T-cell (primary cell): ENCODE results near the gene IQCH. TPM values are rescaled to one million over a fixed set of nuclear protein-coding genes. Genes with fewer than 3 reads are reported as not detected.

Source experiments
- ATAC-seq, 4 experiments: fragments of 200-7000 bp in 3 of 4; fragments of 150-1000 bp in 1 of 4; cut with Tn5 transposase; replicated peaks in 1 of 4; 1 replicate in 3 of 4; 2 replicates in 1 of 4; pipeline ENCODE4 v1.10.0; 2021; ENCODE audit warnings: moderate library complexity in 3 of 4, mild to moderate bottlenecking in 2 of 4, moderate number of reproducible peaks in 1 of 4
- CTCF ChIA-PET, 2 donors: fragments of 300-600 bp; sonication (Branson Sonifier 250); formaldehyde crosslinking; loops; one replicate each; lab custom pipeline; 2022; ENCODE audit warnings: antibody characterized with exemption in 2 of 2; lab: Charles Lee
- POLR2A ChIA-PET, 2 donors: fragments of 300-600 bp; sonication (Branson Sonifier 250); formaldehyde crosslinking; loops; one replicate each; lab custom pipeline; 2022; ENCODE audit warnings: antibody characterized with exemption in 2 of 2; lab: Charles Lee
- DNase-seq, 35 experiments: peaks; one replicate each; pipeline versions ENCODE4 v3.0.0 to v3.0.0-alpha.2; 2013 to 2023
- H3K27ac ChIP-seq: one replicate; pipeline ENCODE4 v1.5.1; 2013; ENCODE audit warnings: low read length
- H3K27me3 ChIP-seq, 2 experiments: replicated peaks in 1 of 2; 1 replicate in 1 of 2; 2 replicates in 1 of 2; pipeline versions ENCODE4 v1.6.1 to v1.7.0; 2013; ENCODE audit warnings: low read length in 1 of 2, mixed read lengths in 1 of 2; ENCODE audit not compliant: control insufficient read depth in 2 of 2, insufficient read depth in 2 of 2; ENCODE audit errors: extremely low read depth in 1 of 2
- H3K36me3 ChIP-seq, 2 donors: 1 replicate in 1 of 2; 2 replicates in 1 of 2; pipeline versions ENCODE4 v1.6.1 to v1.7.0; 2013; ENCODE audit warnings: low read length in 1 of 2; ENCODE audit not compliant: control insufficient read depth in 2 of 2, insufficient read depth in 1 of 2; ENCODE audit errors: extremely low read depth in 1 of 2
- H3K4me1 ChIP-seq, 2 experiments: 1 replicate in 1 of 2; 2 replicates in 1 of 2; pipeline versions ENCODE4 v1.6.1 to v1.7.0; 2013; ENCODE audit warnings: low read length in 2 of 2, mixed read lengths in 1 of 2; ENCODE audit not compliant: insufficient read depth in 2 of 2, control insufficient read depth in 1 of 2; ENCODE audit errors: extremely low read depth in 1 of 2
- H3K4me3 ChIP-seq, 2 donors: 1 replicate in 1 of 2; 2 replicates in 1 of 2; pipeline versions ENCODE4 v1.5.1 to v1.7.0; 2013; ENCODE audit warnings: mild to moderate bottlenecking in 2 of 2, low read length in 1 of 2, moderate library complexity in 1 of 2; ENCODE audit not compliant: control insufficient read depth in 1 of 2; ENCODE audit errors: extremely low read depth in 1 of 2
- H3K9me3 ChIP-seq: 2 replicates; pipeline ENCODE4 v1.7.0; 2013
- H3K27ac Mint-ChIP-seq, 2 donors: one replicate each; pipeline ENCODE4 v1.8.0; 2020 to 2021; ENCODE audit warnings: mild to moderate bottlenecking in 2 of 2, mixed read lengths in 2 of 2
- H3K27me3 Mint-ChIP-seq, 2 donors: one replicate each; pipeline ENCODE4 v1.8.0; 2021 to 2022; ENCODE audit warnings: mixed read lengths in 2 of 2
- H3K36me3 Mint-ChIP-seq: one replicate; pipeline ENCODE4 v1.8.0; 2021; ENCODE audit warnings: mixed read lengths
- H3K4me1 Mint-ChIP-seq, 3 donors: one replicate each; pipeline ENCODE4 v1.8.0; 2020 to 2022; ENCODE audit warnings: mixed read lengths in 3 of 3, mild to moderate bottlenecking in 1 of 3
- H3K4me3 Mint-ChIP-seq, 3 donors: one replicate each; pipeline ENCODE4 v1.8.0; 2020 to 2022; ENCODE audit warnings: mild to moderate bottlenecking in 3 of 3, mixed read lengths in 3 of 3, moderate library complexity in 3 of 3
- H3K9me3 Mint-ChIP-seq, 3 donors: one replicate each; pipeline ENCODE4 v1.8.0; 2020 to 2022; ENCODE audit warnings: mixed read lengths in 3 of 3
- WGBS: methylation state at CpG from one replicate; pipeline ENCODE4 v1.1.5; 2013; ENCODE audit warnings: missing lambda C conversion rate; ENCODE audit not compliant: insufficient coverage; 5-methylcytosine and 5-hydroxymethylcytosine counted together
- total RNA-seq, 35 experiments: library from RNA in 6 of 35; stranded (reverse) in 6 of 35; fragments of 120-200 nt in 1 of 35; gene quantifications; one replicate each; pipeline versions ENCODE4 v1.2.1 to v1.2.4 and lab custom pipeline; 2013 to 2026

The IQCH gene
- total RNA-seq, 5 donors from 2014 or later (not counting 1 experiment from before 2014, with no cell fraction given), result 0.43 to 2.6 (median 1.3) TPM

GRCh38 chr15:67463488-67463887 is 208.9 kb downstream of the IQCH start:
- Mint-ChIP-seq H3K36me3 (peaks cover 6% of the 10 kb centered on the region), H3K9me3 (no peaks in the 10 kb centered on the region), H3K4me3 (no peak overlapping the region), H3K27ac (no peak overlapping the region), H3K4me1 (no peaks in the 10 kb centered on the region), H3K27me3 (no peaks in the 10 kb centered on the region)
- no peaks in the 10 kb centered on the region for H3K27me3 ChIP-seq
- no peaks in the 10 kb centered on the region for H3K4me1 ChIP-seq
- H3K9me3 ChIP-seq, result no peaks in the 10 kb centered on the region
- H3K36me3 ChIP-seq, result no peaks in the 10 kb centered on the region
- CTCF ChIA-PET, result no interaction called here
- H3K27ac ChIP-seq, result no peak overlapping the region
- no peak overlapping the region for H3K4me3 ChIP-seq
- POLR2A ChIA-PET, result no interaction called here
- ATAC-seq (no peak), DNase-seq (no peak)

DNA sequence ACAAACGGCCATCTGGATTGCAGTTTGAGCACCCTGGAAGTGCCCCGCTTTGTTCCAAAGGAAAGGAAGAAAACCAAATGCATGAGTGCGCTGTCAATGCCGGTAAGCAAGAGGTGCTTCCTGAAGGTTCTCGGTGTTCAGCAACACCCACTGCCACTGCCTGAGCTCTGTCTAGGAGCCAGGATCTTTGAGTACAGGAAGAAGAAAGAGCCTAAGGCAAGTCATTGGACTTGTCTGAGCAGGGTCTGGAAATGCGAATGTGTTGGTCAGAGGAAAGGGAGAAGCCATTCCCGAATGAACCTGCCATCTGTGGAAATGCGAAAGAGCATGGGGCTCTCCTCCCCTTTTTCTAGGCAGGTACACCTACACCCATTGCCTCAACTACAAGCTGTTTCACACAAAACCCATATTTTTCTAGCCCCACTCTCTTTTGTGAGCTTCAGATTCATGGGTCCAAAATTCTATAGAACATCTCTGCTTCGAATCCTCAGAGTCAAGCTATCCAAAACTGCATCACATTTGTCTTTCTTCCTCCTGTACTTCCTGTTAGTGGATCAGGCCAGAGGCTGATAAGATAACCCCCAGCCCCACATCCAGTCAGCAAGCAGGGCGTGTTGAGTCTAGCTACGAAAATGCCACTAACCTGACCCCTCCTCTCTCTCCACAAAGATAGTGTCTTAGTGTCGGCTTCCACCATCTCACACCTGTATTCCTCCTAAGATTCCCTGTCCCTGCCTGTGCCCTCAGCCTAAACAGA is 210.8 kb downstream of the IQCH start:
- ATAC-seq, result no peak
- Mint-ChIP-seq H3K27me3 (no peaks in the 10 kb centered on the region), H3K9me3 (no peaks in the 10 kb centered on the region), H3K27ac (no peak overlapping the region), H3K4me1 (no peaks in the 10 kb centered on the region), H3K36me3 (no peaks in the 10 kb centered on the region), H3K4me3 (no peak overlapping the region)
- no peak for DNase-seq
- 87% methylated on average over 9 of the region's 12 CpGs for WGBS
- H3K27me3 ChIP-seq, result no peaks in the 10 kb centered on the region
- no peaks in the 10 kb centered on the region for H3K9me3 ChIP-seq
- ChIA-PET CTCF (no interaction called here), POLR2A (no interaction called here)
- no peak overlapping the region for H3K27ac ChIP-seq
- H3K4me1 ChIP-seq, result no peaks in the 10 kb centered on the region
- H3K36me3 ChIP-seq, result no peaks in the 10 kb centered on the region
- no peak overlapping the region for H3K4me3 ChIP-seq

GRCh38 chr15:67468416-67468815 is 213.8 kb downstream of the IQCH start:
- no peak overlapping the region for H3K4me3 Mint-ChIP-seq
- ChIA-PET POLR2A (no interaction called here), CTCF (no interaction called here)
- H3K4me1 Mint-ChIP-seq, result no peaks in the 10 kb centered on the region
- H3K36me3 ChIP-seq, result no peaks in the 10 kb centered on the region
- no peaks in the 10 kb centered on the region for H3K27me3 ChIP-seq
- DNase-seq (no peak), ATAC-seq (no peak)
- H3K4me1 ChIP-seq, result no peaks in the 10 kb centered on the region
- H3K9me3 ChIP-seq, result no peaks in the 10 kb centered on the region
- H3K27ac Mint-ChIP-seq, result no peak overlapping the region
- H3K27me3 Mint-ChIP-seq, result no peaks in the 10 kb centered on the region
- no CpG with 5 or more reads among the region's 3 CpGs for WGBS
- no peak overlapping the region for H3K4me3 ChIP-seq
- peaks cover 3% of the 10 kb centered on the region for H3K36me3 Mint-ChIP-seq
- no peaks in the 10 kb centered on the region for H3K9me3 Mint-ChIP-seq
- no peak overlapping the region for H3K27ac ChIP-seq

DNA sequence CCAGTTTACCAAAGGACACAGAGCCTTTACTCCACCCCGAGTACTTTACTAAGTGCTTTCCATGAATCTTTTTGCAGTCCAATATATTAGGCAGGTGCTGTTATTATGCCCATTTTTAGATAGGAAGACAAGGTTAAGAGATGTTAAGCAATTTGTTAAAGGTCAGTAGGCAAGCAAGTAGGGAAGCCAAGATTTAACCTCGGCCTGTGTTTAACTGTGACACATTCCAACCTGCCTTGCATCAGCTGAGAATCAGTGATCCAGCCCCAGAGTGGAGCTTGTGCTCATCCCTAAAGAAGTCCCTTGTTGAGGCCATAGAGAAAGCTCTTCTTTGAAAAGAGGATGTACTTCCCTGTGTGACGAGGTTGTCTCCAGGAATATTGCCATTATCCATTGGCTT is 215.1 kb downstream of the IQCH start:
- Mint-ChIP-seq H3K9me3 (no peaks in the 10 kb centered on the region), H3K27ac (no peak overlapping the region), H3K4me1 (no peaks in the 10 kb centered on the region), H3K36me3 (peaks cover 3% of the 10 kb centered on the region), H3K27me3 (no peaks in the 10 kb centered on the region), H3K4me3 (no peak overlapping the region)
- ChIA-PET POLR2A (no interaction called here), CTCF (no interaction called here)
- no peak overlapping the region for H3K27ac ChIP-seq
- no peaks in the 10 kb centered on the region for H3K9me3 ChIP-seq
- DNase-seq (no peak), ATAC-seq (no peak)
- 84% methylated on average over 2 of the region's 3 CpGs for WGBS
- H3K27me3 ChIP-seq, result no peaks in the 10 kb centered on the region
- no peaks in the 10 kb centered on the region for H3K4me1 ChIP-seq
- no peak overlapping the region for H3K4me3 ChIP-seq
- H3K36me3 ChIP-seq, result no peaks in the 10 kb centered on the region

DNA sequence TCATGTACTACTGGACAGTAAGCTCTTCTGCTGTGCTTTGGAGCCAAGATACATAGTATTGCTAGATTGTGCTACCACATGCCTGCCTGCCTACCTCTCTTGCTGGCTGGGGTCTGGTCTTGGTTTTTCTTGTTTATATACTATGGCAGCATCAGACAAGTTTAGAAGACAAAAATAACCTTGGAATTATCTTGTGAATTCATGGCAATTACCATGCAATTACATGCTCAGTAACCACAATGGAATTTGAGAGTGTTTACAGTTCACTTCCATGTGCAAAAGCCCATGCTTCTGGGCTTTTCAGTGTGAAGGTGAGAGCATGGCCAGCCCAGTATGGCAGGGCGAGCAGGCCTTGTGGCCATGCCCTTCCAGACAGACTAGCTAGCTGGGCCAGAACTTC is 218.4 kb downstream of the IQCH start:
- H3K27me3 Mint-ChIP-seq, result no peaks in the 10 kb centered on the region
- H3K36me3 Mint-ChIP-seq, result peaks cover 5% of the 10 kb centered on the region
- H3K4me1 Mint-ChIP-seq, result no peaks in the 10 kb centered on the region
- POLR2A ChIA-PET, result no interaction called here
- CTCF ChIA-PET, result no interaction called here
- Histone ChIP-seq H3K4me1 (no peaks in the 10 kb centered on the region), H3K27me3 (no peaks in the 10 kb centered on the region), H3K9me3 (no peaks in the 10 kb centered on the region), H3K36me3 (no peaks in the 10 kb centered on the region), H3K4me3 (no peak overlapping the region), H3K27ac (no peak overlapping the region)
- ATAC-seq (no peak), DNase-seq (no peak)
- H3K27ac Mint-ChIP-seq, result no peak overlapping the region
- 100% methylated on average over 1 of the region's 1 CpG for WGBS
- H3K9me3 Mint-ChIP-seq, result no peaks in the 10 kb centered on the region
- H3K4me3 Mint-ChIP-seq, result no peak overlapping the region

GRCh38 chr15:67474405-67475110 is 220.0 kb downstream of the IQCH start:
- no peak for DNase-seq
- WGBS, result 100% methylated on average over 1 of the region's 5 CpGs
- H3K9me3 ChIP-seq, result no peaks in the 10 kb centered on the region
- no peaks in the 10 kb centered on the region for H3K9me3 Mint-ChIP-seq
- no peaks in the 10 kb centered on the region for H3K4me1 Mint-ChIP-seq
- ChIA-PET POLR2A (no interaction called here), CTCF (no interaction called here)
- H3K27me3 ChIP-seq, result no peaks in the 10 kb centered on the region
- ATAC-seq, result no peak
- no peak overlapping the region for H3K27ac Mint-ChIP-seq
- no peak overlapping the region for H3K4me3 ChIP-seq
- peaks cover 10% of the 10 kb centered on the region for H3K36me3 Mint-ChIP-seq
- H3K4me3 Mint-ChIP-seq, result no peak overlapping the region
- no peak overlapping the region for H3K27ac ChIP-seq
- no peaks in the 10 kb centered on the region for H3K4me1 ChIP-seq
- peaks cover 0 to 2% of the 10 kb centered on the region in 2 donors for H3K27me3 Mint-ChIP-seq
- H3K36me3 ChIP-seq, result no peaks in the 10 kb centered on the region
